Activated CD8-positive, alpha-beta memory T cell treated with anti-CD3 and anti-CD28 coated beads, Interleukin-2, amount 10 ng/mL, durations not matched to agents 7 days and 5 days (primary cell): ENCODE data around the gene LARP4B. TPM values are rescaled to one million over a fixed set of nuclear protein-coding genes. Genes with fewer than 3 reads are reported as not detected.

Experiments
- ATAC-seq: fragments of 150-1000 bp; cut with Tn5 transposase; one replicate; pipeline ENCODE4 v1.10.0; 2021; ENCODE audit warnings: moderate library complexity
- CTCF ChIA-PET: fragments of 350-600 bp; sonication (Branson Sonifier 250); formaldehyde crosslinking; loops from one replicate; lab custom pipeline; 2021; ENCODE audit warnings: antibody characterized with exemption; lab: Charles Lee
- DNase-seq: peaks from one replicate; pipeline ENCODE4 v3.0.0-alpha.2; 2020
- H3K27ac Mint-ChIP-seq: one replicate; pipeline ENCODE4 v1.8.0; 2021; ENCODE audit warnings: mild to moderate bottlenecking, mixed read lengths
- H3K27me3 Mint-ChIP-seq: one replicate; pipeline ENCODE4 v1.8.0; 2021; ENCODE audit warnings: mixed read lengths
- H3K36me3 Mint-ChIP-seq: one replicate; pipeline ENCODE4 v1.8.0; 2021; ENCODE audit warnings: mild to moderate bottlenecking, mixed read lengths
- H3K4me1 Mint-ChIP-seq: one replicate; pipeline ENCODE4 v1.8.0; 2021; ENCODE audit warnings: mixed read lengths
- H3K4me3 Mint-ChIP-seq: one replicate; pipeline ENCODE4 v1.8.0; 2021; ENCODE audit warnings: mild to moderate bottlenecking, moderate library complexity, mixed read lengths
- H3K9me3 Mint-ChIP-seq: one replicate; pipeline ENCODE4 v1.8.0; 2022; ENCODE audit warnings: low read depth, mixed read lengths
- total RNA-seq, 2 experiments: library from RNA; stranded (reverse); gene quantifications; one replicate each; pipeline ENCODE4 v1.2.3, GENCODE V29; 2021

Gene LARP4B
- total RNA-seq = 100 to 1,000 TPM; 126 to 135 TPM

- DNase-seq (peak; percentile 97), ATAC-seq (peak; percentile 98)
- H3K36me3 Mint-ChIP-seq = peaks cover 16% of the 10 kb centered on the region
- H3K4me3 Mint-ChIP-seq = peak within 1 kb of the TSS; percentile 92
- H3K4me1 Mint-ChIP-seq = peaks cover 36% of the 10 kb centered on the region
- no peaks in the 10 kb centered on the region for H3K27me3 Mint-ChIP-seq
- CTCF ChIA-PET = interaction anchor here (1.8 kb wide), 1 partner anchor 17 kb away, joined by 6 read pairs; no protein-coding TSS in a partner anchor
- H3K9me3 Mint-ChIP-seq = no peaks in the 10 kb centered on the region
- peak within 1 kb of the TSS; percentile 89 for H3K27ac Mint-ChIP-seq
These were observed at the start of gene LARP4B for GRCh38 chr10:931326-932318. TSS of gene LARP4B (minus strand) at chr10:931705. CDS start at chr10:885721, 45,984 bp downstream.

- no peaks in the 10 kb centered on the region for H3K4me1 Mint-ChIP-seq
- no peak overlapping the region for H3K27ac Mint-ChIP-seq
- CTCF ChIA-PET = no interaction called here
- H3K36me3 Mint-ChIP-seq = peaks cover 19% of the 10 kb centered on the region
- DNase-seq (no peak), ATAC-seq (no peak)
- peaks cover 19% of the 10 kb centered on the region for H3K9me3 Mint-ChIP-seq
- H3K4me3 Mint-ChIP-seq = no peak overlapping the region
- H3K27me3 Mint-ChIP-seq = no peaks in the 10 kb centered on the region
These were observed 49.1 kb upstream of the LARP4B start for GRCh38 chr10:980468-981093.

DNA sequence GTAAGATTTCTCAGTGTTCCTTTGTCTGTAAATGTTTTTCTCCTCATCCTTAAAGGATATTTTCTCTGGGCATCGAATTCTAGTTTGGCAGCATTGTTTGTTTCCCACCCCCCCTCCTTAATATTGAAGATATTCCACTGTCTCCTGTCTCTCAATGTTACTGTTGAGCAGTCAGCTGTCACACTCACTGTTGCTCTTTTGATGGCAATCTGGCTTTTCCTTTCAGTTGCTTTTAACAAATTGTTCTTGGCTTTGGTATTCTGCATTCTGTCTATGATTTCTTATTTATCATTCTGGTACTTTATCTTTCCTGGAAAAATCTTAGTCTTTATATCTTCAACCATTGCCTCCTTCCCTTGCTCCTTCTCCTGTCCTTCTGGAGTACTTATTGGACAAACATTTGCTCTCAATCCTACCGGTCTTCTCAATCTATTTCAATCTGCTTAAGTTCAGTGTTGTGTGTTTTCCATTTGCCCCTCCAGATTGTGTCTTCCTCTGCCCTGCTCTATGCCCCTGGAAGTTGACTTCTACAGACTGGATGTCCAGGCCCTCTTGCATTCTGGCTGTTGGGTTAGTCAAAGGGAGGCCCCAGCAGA, 47.4 kb upstream of the LARP4B start:
- ATAC-seq = no peak
- no peak overlapping the region for H3K4me3 Mint-ChIP-seq
- no peak overlapping the region for H3K27ac Mint-ChIP-seq
- CTCF ChIA-PET = no interaction called here
- H3K27me3 Mint-ChIP-seq = no peaks in the 10 kb centered on the region
- H3K36me3 Mint-ChIP-seq = peaks cover 19% of the 10 kb centered on the region
- H3K4me1 Mint-ChIP-seq = no peaks in the 10 kb centered on the region
- H3K9me3 Mint-ChIP-seq = peaks cover 19% of the 10 kb centered on the region
- DNase-seq = no peak

- peaks cover 19% of the 10 kb centered on the region for H3K9me3 Mint-ChIP-seq
- CTCF ChIA-PET = no interaction called here
- ATAC-seq (no peak), DNase-seq (no peak)
- H3K36me3 Mint-ChIP-seq = peaks cover 19% of the 10 kb centered on the region
- no peak overlapping the region for H3K27ac Mint-ChIP-seq
- H3K4me1 Mint-ChIP-seq = no peaks in the 10 kb centered on the region
- H3K27me3 Mint-ChIP-seq = no peaks in the 10 kb centered on the region
- no peak overlapping the region for H3K4me3 Mint-ChIP-seq
These were observed 44.8 kb upstream of the LARP4B start for GRCh38 chr10:976316-976715.

GRCh38 chr10:974785-975074, 43.2 kb upstream of the LARP4B start:
- Mint-ChIP-seq H3K4me3 (no peak overlapping the region), H3K4me1 (no peaks in the 10 kb centered on the region), H3K36me3 (peaks cover 11% of the 10 kb centered on the region), H3K27me3 (peaks cover 6% of the 10 kb centered on the region), H3K27ac (no peak overlapping the region), H3K9me3 (peaks cover 14% of the 10 kb centered on the region)
- CTCF ChIA-PET = no interaction called here
- DNase-seq (no peak), ATAC-seq (no peak)

GRCh38 chr10:974038-974784, 42.7 kb upstream of the LARP4B start:
- Mint-ChIP-seq H3K4me3 (no peak overlapping the region), H3K9me3 (peaks cover 14% of the 10 kb centered on the region), H3K27ac (no peak overlapping the region), H3K36me3 (peaks cover 10% of the 10 kb centered on the region), H3K27me3 (peaks cover 11% of the 10 kb centered on the region), H3K4me1 (no peaks in the 10 kb centered on the region)
- DNase-seq (no peak), ATAC-seq (no peak)
- CTCF ChIA-PET = no interaction called here

DNA sequence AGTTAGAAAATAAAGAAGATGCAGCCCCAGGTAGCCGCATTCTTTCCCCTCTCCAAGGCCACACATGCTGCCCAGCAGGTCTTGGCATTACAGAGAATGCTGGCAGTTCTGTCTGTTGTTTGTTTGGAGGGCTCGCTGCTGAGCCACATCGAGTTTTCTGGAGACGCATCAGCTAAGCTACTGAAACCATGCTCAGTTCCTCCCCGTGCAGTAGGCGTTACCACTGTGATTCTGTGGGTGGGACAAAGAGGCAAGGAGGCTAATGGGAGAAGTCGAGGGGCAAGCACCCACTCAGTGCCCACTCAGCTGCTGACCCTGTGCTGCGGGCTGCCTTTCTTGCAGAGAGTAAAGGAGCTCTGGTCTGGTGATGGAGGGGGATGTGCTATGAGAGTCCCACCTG, 41.3 kb upstream of the LARP4B start:
- Mint-ChIP-seq H3K27ac (no peak overlapping the region), H3K36me3 (peaks cover 4% of the 10 kb centered on the region), H3K4me3 (no peak overlapping the region), H3K4me1 (no peaks in the 10 kb centered on the region), H3K27me3 (peaks cover 23% of the 10 kb centered on the region), H3K9me3 (peaks cover 5% of the 10 kb centered on the region)
- DNase-seq = no peak
- CTCF ChIA-PET = no interaction called here
- no peak for ATAC-seq

GRCh38 chr10:971613-972012, 40.1 kb upstream of the LARP4B start:
- Mint-ChIP-seq H3K27ac (no peak overlapping the region), H3K36me3 (peaks cover 2% of the 10 kb centered on the region), H3K27me3 (peaks cover 23% of the 10 kb centered on the region), H3K4me1 (peaks cover 3% of the 10 kb centered on the region), H3K9me3 (peaks cover 2% of the 10 kb centered on the region), H3K4me3 (no peak overlapping the region)
- CTCF ChIA-PET = interaction anchor here (1.2 kb wide), 1 partner anchor 15 kb away, joined by 3 read pairs; no protein-coding TSS in a partner anchor
- ATAC-seq = no peak
- DNase-seq = no peak

DNA sequence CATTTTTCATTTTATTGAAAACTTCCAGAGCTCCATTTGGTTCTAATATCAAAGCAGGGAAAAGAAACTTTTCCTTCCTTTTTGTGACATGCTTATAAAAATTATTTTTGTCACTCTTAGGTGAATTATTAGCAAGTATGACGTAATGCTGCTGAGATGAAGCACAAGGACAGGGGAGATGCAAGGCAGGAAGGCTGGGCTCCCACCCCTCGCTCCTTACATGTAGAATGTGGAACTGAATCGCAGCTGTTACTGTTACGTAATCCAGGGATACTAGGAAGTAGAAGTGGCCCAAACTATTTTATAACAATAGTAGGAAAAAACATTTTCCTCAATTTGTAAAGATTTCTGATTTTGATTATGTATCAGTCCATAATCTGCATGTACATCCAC, 39.6 kb upstream of the LARP4B start:
- Mint-ChIP-seq H3K36me3 (no peaks in the 10 kb centered on the region), H3K27ac (no peak overlapping the region), H3K27me3 (peaks cover 23% of the 10 kb centered on the region), H3K4me3 (no peak overlapping the region), H3K4me1 (peaks cover 3% of the 10 kb centered on the region), H3K9me3 (no peaks in the 10 kb centered on the region)
- DNase-seq (no peak), ATAC-seq (no peak)
- CTCF ChIA-PET = interaction anchor here (1.2 kb wide), 1 partner anchor 15 kb away, joined by 3 read pairs; no protein-coding TSS in a partner anchor

DNA sequence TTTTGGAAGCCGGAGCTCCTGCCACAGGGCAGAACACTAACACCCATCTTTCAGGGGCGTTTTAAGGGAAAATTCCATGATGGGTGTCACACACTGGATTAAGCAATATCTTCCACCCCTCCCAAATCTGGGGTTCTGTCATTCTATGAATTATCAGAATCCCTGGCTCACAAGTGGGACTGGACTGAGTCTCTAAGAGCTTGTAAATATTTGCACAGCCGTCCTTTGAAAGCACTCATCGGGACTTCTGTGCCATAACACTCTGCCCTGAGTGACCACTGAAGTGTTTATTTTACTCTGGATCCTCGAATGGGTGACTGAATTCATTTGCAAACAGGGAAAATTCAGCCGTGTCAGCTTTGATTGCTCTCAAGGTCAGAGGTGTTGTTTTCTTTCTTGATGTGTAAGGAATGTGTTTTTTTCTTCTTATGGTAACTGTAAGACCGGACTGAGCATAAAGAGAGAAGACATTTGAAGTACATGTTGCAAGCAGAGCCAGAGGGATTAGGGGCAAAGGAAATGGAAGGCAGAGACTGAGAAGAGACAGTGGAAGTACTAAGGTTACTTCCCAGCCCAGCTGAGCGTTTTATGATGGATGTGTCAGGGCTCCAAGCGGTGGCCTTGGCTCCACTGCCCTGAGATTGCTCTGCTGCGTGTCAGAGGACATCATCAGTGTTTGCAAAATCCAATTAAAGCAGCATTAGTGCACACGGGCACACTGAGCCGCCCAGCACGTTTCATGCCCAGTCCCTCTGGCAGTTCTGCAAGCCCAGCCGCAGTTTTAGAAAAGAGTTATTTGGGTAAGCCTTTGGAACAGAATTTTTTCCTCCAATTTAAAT, 39.0 kb upstream of the LARP4B start:
- ATAC-seq = no peak
- CTCF ChIA-PET = interaction anchor here (1.2 kb wide), 1 partner anchor 16 kb away, joined by 3 read pairs; no protein-coding TSS in a partner anchor
- H3K4me3 Mint-ChIP-seq = no peak overlapping the region
- H3K9me3 Mint-ChIP-seq = no peaks in the 10 kb centered on the region
- H3K4me1 Mint-ChIP-seq = peaks cover 3% of the 10 kb centered on the region
- peaks cover 23% of the 10 kb centered on the region for H3K27me3 Mint-ChIP-seq
- DNase-seq = no peak
- no peak overlapping the region for H3K27ac Mint-ChIP-seq
- H3K36me3 Mint-ChIP-seq = no peaks in the 10 kb centered on the region

DNA sequence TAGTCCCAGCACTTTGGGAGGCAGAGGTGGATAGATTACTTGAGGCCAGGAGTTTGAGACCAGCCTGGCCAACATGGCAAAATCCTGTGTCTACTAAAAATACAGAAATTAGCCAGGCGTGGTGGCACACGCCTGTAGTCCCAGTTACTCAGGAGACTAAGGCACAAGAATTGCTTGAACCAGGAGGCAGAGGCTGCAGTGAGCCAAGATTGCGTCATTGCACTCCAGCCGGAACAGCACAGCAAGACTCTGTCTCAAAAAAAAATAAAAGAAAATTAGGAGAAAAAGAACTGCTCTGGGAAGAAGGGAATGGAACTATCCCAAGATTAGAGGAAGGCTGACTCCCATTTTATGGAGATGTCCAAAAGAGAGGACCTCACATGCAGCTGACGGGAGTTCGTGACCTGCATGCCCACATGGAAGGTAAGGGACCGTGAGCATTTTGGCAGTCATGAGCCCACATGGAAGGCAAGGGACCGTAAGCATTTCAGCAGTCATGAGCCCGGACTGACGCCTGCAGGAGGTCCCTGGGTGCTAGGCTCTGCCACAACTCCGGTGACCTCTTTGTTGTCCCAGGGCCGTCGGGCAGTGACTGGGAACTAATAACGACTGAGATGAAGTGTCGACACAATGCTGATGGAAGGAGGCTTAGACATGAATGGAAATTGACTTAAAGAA, 38.1 kb upstream of the LARP4B start:
- DNase-seq (no peak), ATAC-seq (no peak)
- CTCF ChIA-PET = no interaction called here
- H3K4me3 Mint-ChIP-seq = no peak overlapping the region
- H3K27ac Mint-ChIP-seq = no peak overlapping the region
- H3K4me1 Mint-ChIP-seq = peaks cover 3% of the 10 kb centered on the region
- H3K27me3 Mint-ChIP-seq = peaks cover 23% of the 10 kb centered on the region
- no peaks in the 10 kb centered on the region for H3K36me3 Mint-ChIP-seq
- no peaks in the 10 kb centered on the region for H3K9me3 Mint-ChIP-seq
